Germinal center (tissue), 1 donor: ENCODE measurements around the gene SYNDIG1L.

Experiments
- DNase-seq: peaks from one replicate; pipeline ENCODE4 v3.0.0; 2012; ENCODE audit warnings: mixed read lengths, low spot score

The SYNDIG1L gene

DNA sequence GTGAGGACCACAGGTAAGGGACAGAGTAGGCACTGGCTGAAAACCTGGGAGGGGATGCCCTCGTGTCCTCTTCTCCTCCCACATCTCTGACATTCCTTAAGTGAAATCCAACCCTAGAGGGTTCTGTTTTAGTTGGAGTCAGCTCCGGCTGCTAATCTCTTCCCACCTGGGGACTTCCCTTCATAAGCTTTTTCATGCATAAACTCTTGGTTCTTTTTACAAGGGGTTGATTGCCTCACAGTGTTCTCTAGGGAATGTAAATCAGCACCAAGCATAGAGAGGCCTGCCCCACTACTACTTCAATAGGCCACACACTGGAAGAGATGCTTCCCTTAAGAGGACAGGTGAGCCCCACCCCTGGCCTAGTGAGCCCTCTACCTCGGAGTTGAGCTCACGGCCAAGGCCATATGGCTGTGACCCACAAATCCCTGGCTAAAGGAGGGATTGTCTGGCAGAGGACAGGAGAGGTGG lies 3.2 kb upstream of the SYNDIG1L start:
- no peak for DNase-seq

DNA sequence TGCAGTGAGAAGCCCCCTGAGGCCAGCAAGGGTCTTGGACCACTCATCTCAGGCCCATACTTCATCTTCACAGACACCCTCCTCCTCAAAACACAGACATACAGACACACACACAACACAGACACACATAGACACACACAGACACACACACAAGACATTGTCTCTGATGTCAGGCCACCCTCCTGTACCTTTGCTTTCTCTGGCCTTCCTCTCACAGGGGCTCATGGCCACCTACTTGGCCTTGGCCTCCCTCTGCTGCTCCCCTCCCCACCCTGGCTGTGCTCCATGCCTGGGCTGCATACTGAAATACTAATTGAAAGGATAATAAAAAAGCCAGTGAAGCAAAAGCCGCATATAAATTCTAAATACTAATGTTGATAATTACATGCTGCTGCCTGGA lies 1.6 kb upstream of the SYNDIG1L start:
- DNase-seq: no peak

DNA sequence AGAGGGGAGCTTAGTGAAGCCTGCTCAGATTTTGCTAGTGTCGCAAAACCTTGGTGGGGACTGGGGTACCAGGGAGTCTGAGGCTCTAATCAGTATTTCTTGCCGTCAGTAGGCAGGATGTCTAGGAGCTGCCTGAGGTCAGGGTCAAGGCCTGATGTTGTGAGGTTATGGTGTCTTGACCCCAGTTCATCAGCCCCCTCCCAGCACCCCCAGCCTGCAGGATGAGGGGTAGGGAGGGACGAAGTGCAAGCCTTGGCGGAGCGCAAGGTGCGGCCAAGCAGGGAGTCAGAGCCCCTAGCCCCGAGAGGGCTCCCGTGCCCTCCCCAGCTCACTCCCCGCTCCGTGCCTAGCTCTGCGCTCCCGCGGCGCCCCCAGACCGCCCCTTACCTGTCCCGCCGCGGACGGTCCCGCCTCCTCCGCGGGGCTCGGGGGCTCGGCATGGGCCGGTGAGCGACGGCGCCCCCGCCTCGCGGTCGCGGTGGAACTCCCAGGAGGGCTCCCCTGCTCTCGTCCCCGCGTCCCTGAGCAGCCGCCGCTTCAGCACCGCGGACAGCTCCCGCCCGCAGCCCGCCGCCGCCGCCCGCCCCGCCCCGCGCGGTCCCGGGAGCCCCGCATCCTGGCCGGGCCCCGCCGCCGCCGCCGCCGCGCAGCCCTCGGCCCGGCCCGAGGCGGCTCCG lies 347 bp downstream of the SYNDIG1L start:
- DNase-seq: peak; percentile 81

DNA sequence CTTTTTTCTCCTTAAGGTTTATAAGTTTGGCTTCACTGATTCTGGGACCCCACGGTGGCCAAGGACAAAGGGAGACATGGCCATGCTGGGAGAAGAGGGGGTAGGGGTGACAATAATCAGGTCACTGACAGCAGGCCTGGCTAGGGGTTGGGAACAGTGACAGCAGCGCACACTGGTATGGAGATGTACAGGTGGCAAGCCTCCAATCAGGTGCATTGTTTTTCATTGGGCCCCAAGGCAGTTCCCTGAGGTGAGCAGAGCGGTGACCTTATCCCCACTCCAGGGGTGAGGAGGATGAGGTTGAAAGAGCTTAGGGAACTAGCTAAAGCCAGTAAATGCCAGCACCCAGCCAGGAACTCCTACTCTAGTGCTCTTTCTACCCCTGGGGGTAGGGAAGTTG lies 1.4 kb downstream of the SYNDIG1L start:
- no peak for DNase-seq

DNA sequence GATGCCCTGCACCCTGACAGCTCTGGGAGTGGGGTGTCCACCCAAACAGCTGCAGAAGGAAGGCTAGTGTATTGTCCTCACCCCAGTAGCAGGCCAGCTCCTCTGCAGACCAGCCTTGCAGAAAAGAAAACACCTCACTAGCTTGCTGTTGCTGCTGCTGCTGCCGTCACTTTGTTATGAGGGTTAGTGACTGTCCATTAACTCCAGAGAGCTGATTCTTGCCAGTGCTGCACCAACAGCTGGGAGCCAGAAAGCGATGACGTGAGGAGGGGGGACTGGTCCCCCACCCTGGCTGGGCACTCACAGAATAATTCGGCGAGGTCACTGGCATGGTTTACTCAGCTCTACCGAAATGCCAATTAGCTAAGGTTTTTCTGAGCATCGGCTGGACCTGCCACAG lies 2.8 kb downstream of the SYNDIG1L start:
- no peak for DNase-seq

DNA sequence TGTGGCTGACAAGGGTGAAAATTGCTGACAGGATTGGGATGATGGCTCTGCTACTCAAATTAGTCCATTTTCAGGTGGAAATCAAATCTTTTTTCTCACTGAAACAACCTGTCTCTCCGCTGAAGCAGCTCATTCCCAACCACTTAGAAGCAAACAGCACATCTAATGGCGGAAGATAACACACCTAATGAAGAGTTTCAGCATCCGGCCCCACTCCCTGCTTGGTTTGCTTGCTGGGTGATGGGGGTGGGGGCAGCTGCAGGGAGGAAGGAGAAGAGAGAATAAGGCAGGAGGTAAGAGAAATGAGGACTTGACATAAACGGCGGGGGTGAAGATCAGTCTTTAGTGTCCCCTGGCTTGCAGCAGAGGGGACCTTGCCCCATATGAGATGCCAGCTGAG lies 4.0 kb downstream of the SYNDIG1L start:
- DNase-seq: no peak

DNA sequence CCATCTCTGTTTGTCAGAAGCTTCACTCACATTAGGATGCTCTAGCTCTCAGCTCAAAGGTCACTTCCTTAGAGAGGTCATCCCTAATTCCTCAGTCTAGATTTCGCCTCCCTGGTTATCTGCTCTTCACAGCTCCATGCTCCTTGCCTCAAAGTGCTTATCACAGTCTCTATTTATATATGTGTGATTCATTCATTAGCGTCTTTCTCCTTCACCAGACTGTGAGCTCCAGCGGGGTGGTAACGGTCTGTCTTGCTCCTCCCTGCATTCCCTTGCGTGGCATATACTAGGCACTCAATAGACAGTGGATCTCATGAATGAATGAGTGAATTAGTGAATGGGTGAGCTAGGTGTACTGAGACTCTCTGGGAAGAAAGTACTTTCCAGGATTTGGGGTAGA lies 6.9 kb downstream of the SYNDIG1L start:
- DNase-seq: no peak

DNA sequence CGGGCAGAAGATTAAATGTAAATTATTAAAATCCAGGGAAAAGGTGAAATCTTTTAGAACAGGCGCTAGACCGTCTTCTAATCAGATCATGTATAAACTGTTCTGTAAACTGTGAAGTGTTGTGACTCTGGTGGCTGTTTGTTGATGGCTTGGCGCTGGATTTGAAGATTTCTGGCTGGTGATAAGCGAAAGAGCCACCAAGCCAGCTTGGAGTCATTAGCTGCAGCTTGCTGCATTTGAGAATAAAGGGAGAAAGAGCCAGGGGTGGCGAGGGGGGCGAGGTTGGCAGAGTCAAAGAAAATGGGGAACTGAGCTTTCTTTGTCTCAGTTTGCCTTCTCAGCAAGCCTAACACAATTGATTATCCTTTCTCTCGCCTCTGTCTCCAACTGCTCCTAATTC lies 8.0 kb downstream of the SYNDIG1L start:
- DNase-seq: no peak

DNA sequence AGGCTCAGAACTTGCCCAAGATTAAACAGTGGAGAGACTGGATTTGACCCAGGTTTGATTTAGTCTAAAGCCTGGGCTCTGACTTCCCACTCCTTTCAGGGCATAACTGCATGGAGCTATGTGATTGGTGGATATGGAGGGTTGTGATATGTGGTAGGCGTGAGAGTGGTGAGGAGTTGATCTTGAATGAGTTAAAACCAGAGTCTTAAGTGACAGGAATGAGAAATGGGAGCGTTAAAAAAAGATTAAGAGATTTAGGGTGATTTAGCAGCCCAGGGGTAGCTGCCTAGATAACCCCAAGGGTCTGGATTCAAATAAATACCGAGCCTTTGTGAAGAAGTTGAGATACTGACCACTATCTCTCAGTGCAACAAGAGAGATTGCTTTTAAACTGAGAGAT lies 8.4 kb downstream of the SYNDIG1L start:
- no peak for DNase-seq

DNA sequence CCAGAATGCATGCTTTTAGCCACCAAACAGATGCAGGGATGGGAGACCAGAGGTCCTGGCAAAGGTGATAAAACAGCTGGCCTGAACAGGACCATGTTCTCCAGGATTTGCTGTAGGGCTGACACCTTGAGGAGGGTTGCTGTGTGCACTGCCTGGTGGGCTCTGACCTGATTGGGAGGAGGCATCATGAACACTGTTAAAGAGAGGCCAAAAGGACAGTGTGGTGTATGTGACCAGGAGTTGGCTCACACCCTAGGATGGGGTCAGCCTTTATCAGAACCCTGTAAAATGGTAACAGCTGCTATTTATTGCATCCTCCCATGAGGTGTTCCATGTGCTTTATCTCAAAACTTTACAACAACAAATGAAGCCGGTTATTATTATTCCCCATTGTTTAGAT lies 8.8 kb downstream of the SYNDIG1L start:
- no peak for DNase-seq

DNA sequence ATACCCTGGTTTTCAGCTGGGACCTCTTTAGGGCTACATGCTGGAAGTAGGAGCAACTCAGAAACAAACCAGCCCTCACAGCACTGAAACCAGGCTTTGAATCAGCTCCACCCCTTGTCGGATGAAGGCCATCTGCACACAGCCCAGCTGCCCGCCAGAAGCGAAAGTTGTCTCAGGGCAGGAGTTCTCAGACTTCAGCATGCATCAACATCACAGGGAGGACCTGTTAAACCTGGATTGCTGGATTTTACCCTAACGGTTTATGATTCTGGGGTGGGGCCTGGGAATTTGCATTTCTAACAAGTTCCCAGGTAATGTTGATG lies 10.9 kb downstream of the SYNDIG1L start:
- DNase-seq: no peak

DNA sequence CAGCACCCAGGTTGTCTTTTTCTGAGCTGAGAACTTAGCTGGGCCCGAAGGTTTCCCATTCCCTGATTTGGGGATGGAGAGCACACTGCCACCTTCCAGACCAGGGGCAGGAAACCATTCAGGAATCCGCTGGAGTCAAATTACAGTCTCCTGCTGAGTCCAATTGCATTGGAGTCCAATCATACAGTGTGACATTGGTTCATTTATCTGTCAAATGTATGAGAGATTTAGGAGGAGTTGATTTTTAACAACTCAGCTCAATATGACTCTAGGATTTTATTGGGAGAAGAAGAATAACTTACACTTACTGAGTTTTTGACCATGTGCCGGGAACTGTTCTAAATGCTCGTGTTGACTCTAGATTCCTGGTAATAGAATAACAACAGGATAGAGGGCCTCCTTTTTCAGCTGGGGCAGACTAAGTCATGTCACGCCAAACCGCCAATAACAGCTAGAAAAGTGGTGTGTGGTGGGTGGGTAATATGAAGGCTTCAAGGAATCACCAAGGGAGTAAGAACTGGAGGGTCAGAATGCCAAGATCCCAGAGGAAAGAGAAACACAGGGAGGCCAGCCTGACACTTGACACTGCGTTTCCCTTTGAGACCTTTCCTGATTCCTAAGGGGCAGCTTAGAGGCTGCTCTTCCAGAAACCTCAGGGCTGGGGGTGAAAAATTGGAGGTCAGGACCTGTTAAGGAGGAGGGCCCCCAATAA lies 11.5 kb downstream of the SYNDIG1L start:
- no peak for DNase-seq

DNA sequence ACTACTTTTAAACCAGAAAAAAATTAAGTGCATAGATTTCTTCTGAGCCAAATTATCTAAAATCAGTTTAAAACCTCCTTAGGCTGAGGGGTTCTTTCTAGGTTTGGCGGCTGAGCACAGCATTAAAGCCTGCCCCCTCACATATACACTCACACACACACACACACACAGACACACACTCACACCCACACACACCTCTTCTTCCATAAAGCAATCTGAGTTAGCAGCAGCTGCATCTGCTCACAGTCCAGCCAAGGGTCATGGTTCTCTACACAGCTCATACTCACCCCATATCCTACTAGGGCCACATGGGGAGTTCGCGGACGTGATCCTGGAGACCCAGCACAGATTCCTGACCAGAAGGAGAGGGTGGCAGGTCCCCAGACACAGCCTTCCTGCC lies 12.4 kb downstream of the SYNDIG1L start:
- no peak for DNase-seq

DNA sequence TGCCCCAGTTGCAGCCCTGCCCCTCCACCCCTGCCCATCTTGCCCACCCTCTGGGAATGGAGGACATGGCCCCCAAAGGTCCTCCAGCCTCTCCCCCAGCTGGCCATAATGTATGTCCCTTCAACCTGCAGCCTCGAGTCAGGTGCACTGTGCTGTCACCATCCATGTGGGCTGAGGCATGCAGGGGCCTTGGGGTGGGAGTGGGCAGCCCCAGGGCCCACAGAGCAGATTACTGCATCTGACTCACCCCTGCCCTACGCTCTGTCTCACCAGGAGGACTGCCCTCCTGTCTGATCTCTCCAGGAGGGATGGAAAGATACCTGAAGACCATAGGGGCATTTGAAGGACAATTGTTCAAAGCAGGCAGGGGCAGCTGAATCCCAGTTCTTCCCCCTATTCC lies 13.3 kb downstream of the SYNDIG1L start:
- no peak for DNase-seq

DNA sequence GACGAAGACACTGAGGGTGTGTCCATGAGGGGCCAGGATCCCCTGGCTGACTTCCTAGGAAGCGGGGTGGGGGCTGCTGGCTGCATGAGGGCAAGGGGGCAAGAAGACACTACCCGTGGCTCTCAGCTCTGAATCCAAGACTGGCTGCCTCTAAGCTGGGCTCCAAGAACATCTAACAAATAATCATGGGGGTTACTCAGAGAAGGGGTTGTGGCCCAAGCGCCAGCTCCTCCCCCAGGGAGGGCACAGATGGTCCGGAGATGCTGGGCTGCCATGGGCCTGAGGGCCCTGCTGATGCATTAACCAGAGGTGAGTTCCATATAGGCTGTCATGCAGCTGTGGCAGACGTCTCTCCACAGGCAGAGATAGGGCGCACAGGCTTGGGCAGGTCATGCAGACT lies 14.3 kb downstream of the SYNDIG1L start:
- no peak for DNase-seq

DNA sequence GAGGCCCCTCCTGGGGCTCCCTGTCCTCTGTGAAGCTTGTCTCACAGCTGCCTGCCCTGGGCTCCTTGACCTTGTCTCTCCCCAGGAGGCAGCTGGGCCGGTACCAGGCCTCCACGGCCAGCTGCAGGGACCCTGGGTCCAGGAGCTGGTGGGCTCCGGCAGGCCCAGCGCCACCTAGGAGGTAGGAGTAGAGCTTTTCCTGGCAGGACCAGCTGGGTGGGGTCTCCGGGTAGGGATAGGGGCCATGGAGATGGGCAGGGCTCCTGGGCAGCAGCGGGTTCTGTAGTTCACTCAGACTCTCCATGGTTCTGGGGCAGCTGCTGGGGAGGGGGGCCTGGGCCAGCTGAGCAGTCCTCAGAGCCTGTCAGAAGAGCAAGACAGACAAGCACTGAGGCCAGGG lies 16.6 kb downstream of the SYNDIG1L start:
- DNase-seq: no peak

DNA sequence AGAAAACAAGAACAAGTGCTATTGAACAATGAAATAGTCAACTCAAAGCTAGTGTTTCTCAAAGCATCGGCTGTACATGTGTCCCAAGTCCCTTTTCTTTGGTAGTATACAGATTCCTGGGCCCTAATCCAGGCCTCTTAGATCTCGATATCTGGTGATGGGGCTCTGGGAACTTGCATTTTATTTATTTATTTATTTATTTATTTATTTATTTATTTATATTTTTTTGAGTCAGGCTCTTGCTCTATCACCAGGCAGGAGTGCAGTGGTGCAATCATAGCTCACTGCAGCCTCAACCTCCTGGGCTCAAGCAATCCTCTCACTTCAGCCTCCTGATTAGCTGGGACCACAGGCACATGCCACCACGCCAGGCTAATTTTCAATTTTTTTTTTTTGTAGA lies 17.1 kb downstream of the SYNDIG1L start:
- DNase-seq: no peak

DNA sequence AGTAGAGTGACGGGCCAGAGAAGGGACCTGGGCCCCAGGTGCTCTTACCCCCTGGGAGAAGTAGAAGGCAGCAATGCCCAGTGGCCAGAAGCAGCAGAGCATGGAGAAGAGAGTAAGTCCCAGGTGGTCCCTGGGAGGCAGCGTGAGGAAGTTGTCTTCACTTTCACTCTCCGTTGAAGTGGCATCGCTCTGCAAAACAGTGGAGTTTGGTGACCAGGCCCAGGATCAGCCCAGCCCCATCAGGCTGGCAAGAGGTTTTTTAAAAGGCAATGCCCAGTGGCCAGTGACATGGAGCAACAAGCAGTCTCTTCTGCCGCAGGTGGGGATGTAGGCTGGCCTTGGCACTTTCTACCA lies 18.2 kb downstream of the SYNDIG1L start:
- DNase-seq: peak; percentile 26

DNA sequence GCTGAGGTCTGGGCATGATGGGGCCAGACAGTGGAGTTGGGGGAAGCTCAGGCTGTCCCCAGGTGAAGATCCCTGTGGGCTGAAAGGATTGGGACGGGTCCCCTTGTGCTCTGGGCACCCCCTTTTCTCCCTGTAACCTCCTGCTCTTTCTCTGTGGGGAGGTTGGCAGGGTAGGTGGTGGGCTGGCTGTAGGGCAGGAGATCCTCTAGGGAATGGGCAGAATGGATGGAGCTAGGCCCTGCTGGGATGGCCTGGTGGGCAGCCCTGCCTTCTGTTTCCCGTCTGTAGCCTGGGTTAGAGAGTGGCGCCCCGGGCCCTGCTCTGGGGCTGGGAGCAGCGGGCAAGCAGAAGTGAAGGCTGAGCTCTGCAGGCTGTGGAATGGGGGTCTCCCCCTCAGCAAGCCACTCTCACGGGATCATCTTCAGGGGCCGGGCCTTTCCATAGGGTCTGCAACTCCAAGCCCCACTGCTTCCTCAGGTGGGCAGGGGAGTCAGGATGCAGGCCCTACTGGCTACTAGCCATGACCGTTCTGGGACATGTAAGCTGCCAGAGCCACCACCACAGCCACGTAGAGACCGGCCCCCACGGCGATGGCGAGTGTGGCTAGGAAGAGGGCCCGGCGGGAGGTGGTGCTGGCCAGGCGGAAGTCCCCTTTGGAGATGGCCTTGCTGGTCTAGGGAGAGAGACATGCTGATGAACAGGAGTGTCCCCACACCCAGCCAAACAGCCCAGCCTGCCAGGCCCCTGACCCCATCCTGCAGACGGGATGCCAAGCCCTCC lies 18.8 kb downstream of the SYNDIG1L start:
- no peak for DNase-seq

DNA sequence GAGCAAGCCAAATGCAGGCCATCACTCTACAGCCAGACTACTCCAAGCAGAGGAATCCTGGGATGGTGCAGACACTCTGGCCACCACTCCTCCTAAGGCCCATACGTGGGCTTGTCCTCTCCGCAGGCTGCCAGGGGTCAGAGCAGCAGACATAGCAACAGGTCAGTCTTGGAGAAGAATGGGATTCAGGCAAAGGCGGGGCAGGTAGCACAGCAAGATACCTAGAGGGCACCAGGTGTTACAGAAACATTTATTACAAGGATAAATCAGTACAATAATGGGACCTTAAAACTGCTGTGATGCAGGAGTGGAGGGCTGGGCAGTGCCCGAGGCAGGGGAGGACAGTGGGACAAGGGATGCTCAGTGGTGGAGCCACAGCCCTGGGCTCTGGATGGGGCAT lies 20.3 kb downstream of the SYNDIG1L start:
- no peak for DNase-seq

DNA sequence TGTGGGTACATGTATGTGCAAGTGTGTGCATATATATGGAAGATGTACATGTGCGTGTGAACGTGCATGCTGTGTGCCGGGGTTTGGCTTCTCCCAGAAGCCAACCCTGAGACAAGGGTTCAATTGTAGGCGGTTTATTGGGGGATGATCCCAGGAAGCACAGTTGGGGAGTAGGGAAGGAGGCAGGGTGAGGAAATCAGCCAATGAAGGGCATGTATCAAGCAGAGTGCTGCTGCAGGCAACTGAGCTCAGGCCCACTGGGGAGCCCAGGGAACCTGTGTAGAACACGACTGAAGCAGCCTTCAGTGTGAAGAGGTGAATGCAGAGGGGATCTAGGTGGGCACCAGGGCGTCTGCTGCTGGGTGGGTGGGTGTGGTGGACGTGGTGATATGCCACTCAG lies 21.6 kb downstream of the SYNDIG1L start:
- DNase-seq: no peak

DNA sequence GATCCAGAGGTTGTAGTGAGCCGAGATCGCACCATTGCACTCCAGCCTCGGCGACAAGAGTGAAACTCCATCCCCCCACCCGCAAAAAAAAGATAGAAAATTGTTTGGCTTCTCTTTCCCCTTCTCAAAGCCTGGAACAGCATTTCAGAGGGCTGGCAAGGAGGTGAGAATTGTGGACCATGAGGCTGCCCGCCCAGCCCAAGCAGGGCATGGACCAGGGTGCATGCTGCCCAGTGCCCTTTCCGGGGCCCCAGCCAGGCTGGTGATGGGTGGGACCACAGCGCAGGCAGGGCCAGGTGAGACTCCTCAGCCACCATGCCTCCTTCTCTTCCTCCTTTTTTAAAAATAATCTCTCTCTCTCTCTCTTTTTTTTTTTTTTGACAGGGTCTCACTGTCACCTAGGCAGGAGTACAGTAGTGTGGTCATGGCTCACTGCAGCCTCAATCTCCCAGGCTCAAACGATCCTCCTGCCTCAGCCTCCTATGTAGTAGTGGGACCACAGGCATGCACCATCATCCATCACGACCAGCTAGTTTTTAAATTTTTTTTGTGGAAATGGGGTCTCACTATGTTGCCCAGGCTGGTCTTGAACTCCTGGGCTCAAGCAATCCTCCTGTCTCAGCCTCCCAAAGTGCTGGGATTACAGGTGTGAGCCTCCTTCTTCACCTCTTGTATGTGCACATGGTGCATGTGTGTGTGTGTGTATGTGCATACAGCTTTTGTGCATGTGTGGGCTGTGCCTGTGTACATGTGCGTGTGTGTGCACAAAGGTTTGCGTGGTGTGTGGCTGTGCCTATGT lies 22.2 kb downstream of the SYNDIG1L start:
- DNase-seq: no peak
